CD4-positive, alpha-beta memory T cell (primary cell): ENCODE results near the gene PARP1. TPM values are rescaled to one million over a fixed set of nuclear protein-coding genes. Genes with fewer than 3 reads are reported as not detected.
A peak's percentile ranks its signal among the peaks of the same experiment; 100 is the strongest.
"Not testable (repeated sequence)": the region's sequence is repeated elsewhere in the genome, so short reads cannot be mapped to it uniquely, and the experiment has no call there.

Experiments
- CTCF ChIA-PET: fragments of 350-600 bp; sonication (Branson Sonifier 250); formaldehyde crosslinking; loops from one replicate; lab custom pipeline; 2021; ENCODE audit warnings: inconsistent platforms; ENCODE audit not compliant: partially characterized antibody; lab: Charles Lee
- POLR2A ChIA-PET: fragments of 350-600 bp; sonication (Branson Sonifier 250); formaldehyde crosslinking; loops from one replicate; lab custom pipeline; 2021; ENCODE audit not compliant: partially characterized antibody; lab: Charles Lee
- DNase-seq, 5 donors: peaks; one replicate each; pipeline versions ENCODE4 v3.0.0 to v3.0.0-alpha.2; 2020 to 2022; ENCODE audit warnings: mixed read lengths in 1 of 5
- H3K27ac ChIP-seq: one replicate; pipeline ENCODE4 v1.7.0; 2013; ENCODE audit warnings: low read depth, low read length
- H3K27me3 ChIP-seq: 2 replicates; pipeline ENCODE4 v1.7.0; 2013; ENCODE audit warnings: mild to moderate bottlenecking, low read length, moderate library complexity; ENCODE audit not compliant: insufficient read depth
- H3K36me3 ChIP-seq: 2 replicates; pipeline ENCODE4 v1.7.0; 2013; ENCODE audit warnings: mild to moderate bottlenecking, low read length, moderate library complexity; ENCODE audit not compliant: insufficient read depth
- H3K4me1 ChIP-seq: 2 replicates; pipeline ENCODE4 v1.7.0; 2013; ENCODE audit warnings: mild to moderate bottlenecking, low read length, moderate library complexity; ENCODE audit not compliant: insufficient read depth
- H3K4me3 ChIP-seq, 2 donors: one replicate each; pipeline ENCODE4 v1.7.0; 2013; ENCODE audit warnings: low read length in 2 of 2, mild to moderate bottlenecking in 1 of 2
- H3K9me3 ChIP-seq, 2 donors: one replicate each; pipeline ENCODE4 v1.7.0; 2013; ENCODE audit warnings: low read length in 2 of 2, control low read depth in 1 of 2; ENCODE audit not compliant: control insufficient read depth in 1 of 2
- H3K27ac Mint-ChIP-seq, 7 donors: one replicate each; pipeline ENCODE4 v1.8.0; 2020 to 2021; ENCODE audit warnings: mixed read lengths in 7 of 7, mild to moderate bottlenecking in 6 of 7, inconsistent platforms in 3 of 7, moderate library complexity in 3 of 7
- H3K27me3 Mint-ChIP-seq, 2 donors: one replicate each; pipeline ENCODE4 v1.8.0; 2020 to 2021; ENCODE audit warnings: mixed read lengths in 2 of 2
- H3K36me3 Mint-ChIP-seq, 2 donors: one replicate each; pipeline ENCODE4 v1.8.0; 2020 to 2021; ENCODE audit warnings: mixed read lengths in 2 of 2, inconsistent platforms in 1 of 2, mild to moderate bottlenecking in 1 of 2
- H3K4me1 Mint-ChIP-seq, 4 donors: one replicate each; pipeline ENCODE4 v1.8.0; 2020 to 2021; ENCODE audit warnings: mixed read lengths in 4 of 4, mild to moderate bottlenecking in 1 of 4
- H3K4me3 Mint-ChIP-seq, 8 donors: one replicate each; pipeline ENCODE4 v1.8.0; 2020 to 2021; ENCODE audit warnings: mixed read lengths in 8 of 8, mild to moderate bottlenecking in 7 of 8, moderate library complexity in 6 of 8, inconsistent platforms in 3 of 8
- H3K9me3 Mint-ChIP-seq, 8 donors: one replicate each; pipeline ENCODE4 v1.8.0; 2020 to 2021; ENCODE audit warnings: mixed read lengths in 8 of 8, mild to moderate bottlenecking in 5 of 8, inconsistent platforms in 3 of 8, moderate library complexity in 1 of 8
- intact Hi-C: fragments of 100-400 bp; cut with micrococcal nuclease; formaldehyde crosslinking; loops from one replicate; pipeline ENCODE4 v1.15.1; 2023
- polyA plus RNA-seq, 2 donors: library from polyadenylated mRNA; unstranded; fragments of 300-500 nt; fragmentation: Illumina TruSeq; gene quantifications; one replicate each; pipeline ENCODE4 v1.2.3, GENCODE V29; 2021
- total RNA-seq, 2 experiments: library from RNA; stranded (reverse); gene quantifications; one replicate each; pipeline ENCODE4 v1.2.3, GENCODE V29; 2021

PARP1 gene
- total and polyA plus RNA-seq, 4 experiments from 2014 or later = 73.0 to 148 (median 125) TPM

- H3K27me3 Mint-ChIP-seq = no peaks in the 10 kb centered on the region
- peak overlapping the region in 1 of 7 donors; percentile 11 for H3K27ac Mint-ChIP-seq
- H3K36me3 Mint-ChIP-seq = no peaks in the 10 kb centered on the region
- intact Hi-C loops = no loop called here
- H3K4me3 Mint-ChIP-seq = no peak overlapping the region
- DNase-seq = no peak
- Histone ChIP-seq H3K4me1 (peaks cover 18% of the 10 kb centered on the region), H3K27me3 (no peaks in the 10 kb centered on the region), H3K27ac (no peak overlapping the region), H3K9me3 (no peaks in the 10 kb centered on the region), H3K4me3 (no peak overlapping the region), H3K36me3 (no peaks in the 10 kb centered on the region)
- peaks cover 13 to 21% (median 16%) of the 10 kb centered on the region in 4 donors for H3K4me1 Mint-ChIP-seq
- H3K9me3 Mint-ChIP-seq = peaks cover 0 to 2% (median 0%) of the 10 kb centered on the region in 8 donors
- CTCF ChIA-PET = interaction anchor here (0.6 to 3.4 kb wide), 5 partner anchors 9 to 184 kb away, joined by 3 to 12 read pairs (median 9); partner anchors contain the start of gene PARP1
- POLR2A ChIA-PET = interaction anchor here (1.4 kb wide), 1 partner anchor 32 kb away, joined by 3 read pairs; the partner anchor contains the start of gene PARP1
Observed at GRCh38 chr1:226440512-226440911, 32.6 kb upstream of the PARP1 start.

DNA sequence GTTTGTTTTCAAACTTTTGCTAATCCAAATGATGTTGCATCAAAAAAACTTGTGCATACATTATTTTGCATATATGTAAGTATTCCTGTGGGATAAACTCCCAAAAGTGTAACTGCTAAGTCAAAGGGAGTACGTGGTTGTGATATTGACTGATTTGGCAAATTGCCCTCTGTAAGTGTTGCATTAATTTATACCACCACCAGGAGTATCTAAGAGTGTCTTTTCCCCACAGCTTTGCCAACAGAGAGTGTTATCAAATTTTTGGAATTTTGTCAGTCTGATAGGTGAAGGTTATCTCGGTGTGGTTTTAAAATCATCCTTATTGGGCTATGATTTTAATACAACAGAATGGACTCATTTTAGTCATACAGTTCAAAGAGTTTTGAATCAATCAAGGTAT is 30.1 kb upstream of the PARP1 start:
- Mint-ChIP-seq H3K27ac (no peak overlapping the region), H3K4me3 (no peak overlapping the region), H3K27me3 (no peaks in the 10 kb centered on the region), H3K4me1 (no peaks in the 10 kb centered on the region), H3K9me3 (peaks cover 0 to 2% (median 0%) of the 10 kb centered on the region in 8 donors), H3K36me3 (no peaks in the 10 kb centered on the region)
- no peaks in the 10 kb centered on the region for H3K36me3 ChIP-seq
- H3K4me3 ChIP-seq = no peak overlapping the region
- DNase-seq = no peak
- no peak overlapping the region for H3K27ac ChIP-seq
- H3K27me3 ChIP-seq = no peaks in the 10 kb centered on the region
- ChIA-PET CTCF (interaction anchor here (3.1 kb wide), 1 partner anchor 13 kb away, joined by 12 read pairs; no protein-coding TSS in a partner anchor), POLR2A (interaction anchor here (1.5 kb wide), 1 partner anchor 9 kb away, joined by 3 read pairs; no protein-coding TSS in a partner anchor)
- intact Hi-C loops = no loop called here
- no peaks in the 10 kb centered on the region for H3K9me3 ChIP-seq
- H3K4me1 ChIP-seq = no peaks in the 10 kb centered on the region

- POLR2A ChIA-PET = interaction anchor here (1.5 kb wide), 1 partner anchor 10 kb away, joined by 3 read pairs; no protein-coding TSS in a partner anchor
- no peaks in the 10 kb centered on the region for H3K27me3 Mint-ChIP-seq
- no peak overlapping the region for H3K4me3 Mint-ChIP-seq
- H3K36me3 ChIP-seq = no peaks in the 10 kb centered on the region
- H3K36me3 Mint-ChIP-seq = no peaks in the 10 kb centered on the region
- H3K9me3 Mint-ChIP-seq = peaks cover 0 to 2% (median 0%) of the 10 kb centered on the region in 8 donors
- H3K4me3 ChIP-seq = no peak overlapping the region
- no peak overlapping the region for H3K27ac ChIP-seq
- intact Hi-C loops = no loop called here
- H3K4me1 ChIP-seq = no peaks in the 10 kb centered on the region
- H3K9me3 ChIP-seq = no peaks in the 10 kb centered on the region
- no peak overlapping the region for H3K27ac Mint-ChIP-seq
- H3K27me3 ChIP-seq = no peaks in the 10 kb centered on the region
- no peaks in the 10 kb centered on the region for H3K4me1 Mint-ChIP-seq
- DNase-seq = no peak
- CTCF ChIA-PET = interaction anchor here (1.1 to 1.6 kb wide), 2 partner anchors 9 to 20 kb away, joined by 3 to 4 read pairs; no protein-coding TSS in a partner anchor
Observed at GRCh38 chr1:226436855-226437491, 29.1 kb upstream of the PARP1 start.

DNA sequence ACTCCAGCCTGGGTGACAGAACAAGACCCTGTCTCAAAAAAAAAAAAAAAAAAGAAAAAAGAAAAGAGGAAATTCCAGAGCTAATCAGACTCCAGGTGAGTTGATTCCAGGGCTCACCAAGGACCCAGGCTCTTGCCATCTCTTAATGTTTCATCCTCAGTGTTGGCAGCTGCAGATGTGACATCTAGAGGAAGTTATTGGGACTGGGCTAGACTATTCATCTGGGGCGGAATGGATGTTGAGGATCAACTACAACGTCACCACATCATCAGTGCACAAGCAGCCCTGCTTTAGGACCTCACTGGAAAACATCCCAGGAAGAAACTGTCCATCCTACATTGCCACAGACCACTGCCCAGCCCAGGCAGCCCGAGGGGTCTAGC is 28.6 kb upstream of the PARP1 start:
- no peaks in the 10 kb centered on the region for H3K36me3 ChIP-seq
- Mint-ChIP-seq H3K36me3 (no peaks in the 10 kb centered on the region), H3K27ac (no peak overlapping the region), H3K9me3 (peaks cover 0 to 2% (median 0%) of the 10 kb centered on the region in 8 donors), H3K27me3 (no peaks in the 10 kb centered on the region), H3K4me3 (no peak overlapping the region), H3K4me1 (no peaks in the 10 kb centered on the region)
- ChIA-PET CTCF (interaction anchor here (1.1 to 1.6 kb wide), 3 partner anchors 10 to 21 kb away, joined by 3 to 4 read pairs (median 3); no protein-coding TSS in a partner anchor), POLR2A (interaction anchor here (1.2 to 1.5 kb wide), 2 partner anchors 11 to 28 kb away, joined by 3 to 4 read pairs; partner anchors contain the start of gene PARP1)
- H3K27ac ChIP-seq = no peak overlapping the region
- H3K27me3 ChIP-seq = no peaks in the 10 kb centered on the region
- no peaks in the 10 kb centered on the region for H3K9me3 ChIP-seq
- H3K4me1 ChIP-seq = no peaks in the 10 kb centered on the region
- intact Hi-C loops = no loop called here
- no peak overlapping the region for H3K4me3 ChIP-seq
- DNase-seq = no peak

- intact Hi-C loops = no loop called here
- H3K27ac ChIP-seq = no peak overlapping the region
- no peaks in the 10 kb centered on the region for H3K9me3 ChIP-seq
- H3K9me3 Mint-ChIP-seq = peaks cover 0 to 2% (median 0%) of the 10 kb centered on the region in 8 donors
- H3K36me3 Mint-ChIP-seq = no peaks in the 10 kb centered on the region
- no peak overlapping the region for H3K27ac Mint-ChIP-seq
- no peaks in the 10 kb centered on the region for H3K4me1 ChIP-seq
- peaks cover 0 to 1% of the 10 kb centered on the region in 2 donors for H3K27me3 Mint-ChIP-seq
- no peak overlapping the region for H3K4me3 ChIP-seq
- CTCF ChIA-PET = interaction anchor here (1.0 kb wide), 1 partner anchor 9 kb away, joined by 4 read pairs; no protein-coding TSS in a partner anchor
- H3K4me1 Mint-ChIP-seq = no peaks in the 10 kb centered on the region
- H3K27me3 ChIP-seq = no peaks in the 10 kb centered on the region
- no peaks in the 10 kb centered on the region for H3K36me3 ChIP-seq
- DNase-seq = no peak
- POLR2A ChIA-PET = interaction anchor here (1.3 kb wide), 1 partner anchor 25 kb away, joined by 3 read pairs; the partner anchor contains the start of gene PARP1
- no peak overlapping the region for H3K4me3 Mint-ChIP-seq
Observed at GRCh38 chr1:226433341-226433720, 25.4 kb upstream of the PARP1 start.

- Mint-ChIP-seq H3K27ac (no peak overlapping the region), H3K27me3 (peaks cover 0 to 3% of the 10 kb centered on the region in 2 donors), H3K36me3 (no peaks in the 10 kb centered on the region), H3K9me3 (peaks cover 0 to 2% (median 0%) of the 10 kb centered on the region in 8 donors), H3K4me1 (no peaks in the 10 kb centered on the region), H3K4me3 (no peak overlapping the region)
- H3K27me3 ChIP-seq = no peaks in the 10 kb centered on the region
- ChIA-PET CTCF (interaction anchor here (1.0 kb wide), 1 partner anchor 9 kb away, joined by 4 read pairs; no protein-coding TSS in a partner anchor), POLR2A (interaction anchor here (1.3 kb wide), 1 partner anchor 25 kb away, joined by 3 read pairs; the partner anchor contains the start of gene PARP1)
- intact Hi-C loops = no loop called here
- DNase-seq = no peak
- no peaks in the 10 kb centered on the region for H3K9me3 ChIP-seq
- H3K27ac ChIP-seq = no peak overlapping the region
- no peaks in the 10 kb centered on the region for H3K36me3 ChIP-seq
- no peaks in the 10 kb centered on the region for H3K4me1 ChIP-seq
- H3K4me3 ChIP-seq = no peak overlapping the region
Observed at GRCh38 chr1:226432586-226433340, 24.9 kb upstream of the PARP1 start.

GRCh38 chr1:226431898-226432297 is 24.0 kb upstream of the PARP1 start:
- H3K4me3 Mint-ChIP-seq, intact Hi-C loops, H3K27ac ChIP-seq, H3K27me3 ChIP-seq, H3K4me1 ChIP-seq, H3K9me3 ChIP-seq, H3K9me3 Mint-ChIP-seq, CTCF ChIA-PET, DNase-seq, H3K4me1 Mint-ChIP-seq, H3K36me3 Mint-ChIP-seq, H3K27ac Mint-ChIP-seq, H3K4me3 ChIP-seq, H3K36me3 ChIP-seq, H3K27me3 Mint-ChIP-seq: not testable (repeated sequence)
- POLR2A ChIA-PET = interaction anchor here (1.3 kb wide), 1 partner anchor 24 kb away, joined by 3 read pairs; the partner anchor contains the start of gene PARP1
